H1 (cell line): ENCODE data around the gene SEMA3A. TPM values are rescaled to one million over a fixed set of nuclear protein-coding genes. Genes with fewer than 3 reads are reported as not detected.

Experiments used
- CTCF ChIA-PET: fragments of 300-600 bp; sonication (Branson Sonifier 250); formaldehyde crosslinking; loops from one replicate; lab custom pipeline; 2021; ENCODE audit not compliant: partially characterized antibody; lab: Charles Lee
- POLR2A ChIA-PET: fragments of 300-600 bp; sonication (Branson Sonifier 250); formaldehyde crosslinking; loops from one replicate; lab custom pipeline; 2021; ENCODE audit warnings: inconsistent platforms; ENCODE audit not compliant: partially characterized antibody; lab: Charles Lee
- DNase-seq, 2 experiments: peaks; one replicate each; pipeline versions ENCODE4 v3.0.0 to v3.0.0-alpha.2; 2010 to 2022; ENCODE audit warnings: low spot score in 2 of 2, low read depth in 1 of 2, mixed read lengths in 1 of 2
- FAIRE-seq: peaks from 2 replicates; lab custom pipeline; 2011; peaks lifted over from hg19 to GRCh38; lab: Jason Lieb, UNC
- H2AFZ ChIP-seq: 2 replicates; pipeline ENCODE4 v1.8.1; 2012; ENCODE audit warnings: low read length, inconsistent platforms
- H2AK5ac ChIP-seq: 2 replicates; pipeline ENCODE4 v1.6.1; 2013; ENCODE audit warnings: low read depth, low read length
- H2BK120ac ChIP-seq: replicated peaks from 2 replicates; pipeline ENCODE3; 2013; ENCODE audit warnings: low read depth, low read length, inconsistent platforms
- H2BK12ac ChIP-seq: 2 replicates; pipeline ENCODE4 v1.6.1; 2013; ENCODE audit warnings: low read depth, low read length
- H2BK15ac ChIP-seq: 2 replicates; pipeline ENCODE4 v1.6.1; 2013; ENCODE audit warnings: low read length
- H2BK20ac ChIP-seq: 2 replicates; pipeline ENCODE4 v1.6.1; 2013; ENCODE audit warnings: low read length
- H2BK5ac ChIP-seq: 2 replicates; pipeline ENCODE4 v1.6.1; 2013; ENCODE audit warnings: low read depth, low read length
- H3K14ac ChIP-seq: 2 replicates; pipeline ENCODE4 v1.6.1; 2013; ENCODE audit warnings: inconsistent platforms; ENCODE audit not compliant: insufficient read length
- H3K18ac ChIP-seq: 2 replicates; pipeline ENCODE4 v1.6.1; 2013; ENCODE audit warnings: low read length; ENCODE audit errors: extremely low read depth
- H3K23ac ChIP-seq: 2 replicates; pipeline ENCODE4 v1.6.1; 2013; ENCODE audit warnings: inconsistent platforms; ENCODE audit not compliant: insufficient read length
- H3K23me2 ChIP-seq: 2 replicates; pipeline ENCODE4 v1.6.1; 2013; ENCODE audit warnings: low read depth, low read length
- H3K27ac ChIP-seq: 2 replicates; pipeline ENCODE4 v1.6.1; 2011; ENCODE audit warnings: low read depth, low read length, inconsistent platforms
- H3K27me3 ChIP-seq, 4 experiments: replicated peaks in 1 of 4; 1 replicate in 1 of 4; 2 replicates in 3 of 4; pipeline versions ENCODE4 v1.6.1 to v1.8.1; 2011 to 2013; ENCODE audit warnings: low read length in 3 of 4, mild to moderate bottlenecking in 3 of 4, inconsistent platforms in 2 of 4, mixed read lengths in 2 of 4, moderate library complexity in 1 of 4; ENCODE audit not compliant: control insufficient read depth in 3 of 4, insufficient read depth in 3 of 4; ENCODE audit errors: extremely low read depth in 1 of 4
- H3K36me3 ChIP-seq, 4 experiments: 2 replicates each; pipeline versions ENCODE4 v1.6.1 to v1.8.1; 2011 to 2013; ENCODE audit warnings: mild to moderate bottlenecking in 4 of 4, low read length in 3 of 4, moderate library complexity in 2 of 4, control low read depth in 1 of 4, inconsistent platforms in 1 of 4; ENCODE audit not compliant: insufficient read depth in 4 of 4, control insufficient read depth in 2 of 4
- H3K4ac ChIP-seq: replicated peaks from 2 replicates; pipeline ENCODE3; 2013; ENCODE audit warnings: low read length, low read depth, mixed read lengths, inconsistent platforms; ENCODE audit not compliant: insufficient read length
- H3K4me1 ChIP-seq, 4 experiments: replicated peaks in 1 of 4; 1 replicate in 1 of 4; 2 replicates in 3 of 4; pipeline versions ENCODE4 v1.6.1 to v1.8.1; 2011 to 2013; ENCODE audit warnings: low read length in 3 of 4, inconsistent platforms in 2 of 4, mixed read lengths in 1 of 4; ENCODE audit not compliant: insufficient read depth in 4 of 4, control insufficient read depth in 3 of 4
- H3K4me2 ChIP-seq, 2 experiments: 2 replicates each; pipeline versions ENCODE4 v1.6.1 to v1.8.1; 2011 to 2013; ENCODE audit warnings: low read depth in 2 of 2, low read length in 2 of 2, control low read depth in 1 of 2, inconsistent platforms in 1 of 2, mild to moderate bottlenecking in 1 of 2; ENCODE audit not compliant: insufficient read depth in 1 of 2
- H3K4me3 ChIP-seq, 4 experiments: fragments of 200-600, 300-600 bp in 1 of 4; sonication (generic), shearing (Covaris generic), sonication (Bioruptor Twin) in 1 of 4; 2 replicates each; pipeline versions ENCODE4 v1.5.1 to v1.8.1; 2011 to 2016; ENCODE audit warnings: low read length in 4 of 4, low read depth in 3 of 4, control low read depth in 2 of 4, inconsistent platforms in 2 of 4, mild to moderate bottlenecking in 2 of 4, mixed read lengths in 1 of 4, moderate library complexity in 1 of 4; ENCODE audit not compliant: insufficient read depth in 2 of 4; ENCODE audit errors: extremely low read depth in 1 of 4
- H3K56ac ChIP-seq: replicated peaks from 2 replicates; pipeline ENCODE3; 2013; ENCODE audit warnings: low read depth, mild to moderate bottlenecking, mixed read lengths, low read length, inconsistent platforms; ENCODE audit not compliant: insufficient read length
- H3K79me1 ChIP-seq: 2 replicates; pipeline ENCODE4 v1.6.1; 2013; ENCODE audit warnings: low read depth, low read length, control low read depth
- H3K79me2 ChIP-seq, 2 experiments: 2 replicates each; pipeline versions ENCODE4 v1.6.1 to v1.8.1; 2012 to 2013; ENCODE audit warnings: low read length in 2 of 2, mild to moderate bottlenecking in 2 of 2, inconsistent platforms in 1 of 2; ENCODE audit not compliant: insufficient read depth in 2 of 2, control insufficient read depth in 1 of 2
- H3K9ac ChIP-seq, 4 experiments: replicated peaks in 1 of 4; 1 replicate in 1 of 4; 2 replicates in 3 of 4; pipeline versions ENCODE4 v1.6.1 to v1.8.1; 2011 to 2013; ENCODE audit warnings: low read depth in 3 of 4, low read length in 3 of 4, control low read depth in 2 of 4, mild to moderate bottlenecking in 2 of 4, moderate library complexity in 2 of 4, inconsistent platforms in 1 of 4; ENCODE audit errors: extremely low read depth in 1 of 4
- H3K9me3 ChIP-seq, 2 experiments: 2 replicates each; pipeline versions ENCODE4 v1.6.1 to v1.8.1; 2012 to 2013; ENCODE audit warnings: mild to moderate bottlenecking in 2 of 2, moderate library complexity in 2 of 2, control low read depth in 1 of 2, inconsistent platforms in 1 of 2, low read depth in 1 of 2, low read length in 1 of 2, mixed read lengths in 1 of 2; ENCODE audit not compliant: insufficient read depth in 2 of 2
- H4K20me1 ChIP-seq, 2 experiments: replicated peaks in 1 of 2; 2 replicates each; pipeline versions ENCODE3 to v1.8.1; 2011 to 2013; ENCODE audit warnings: inconsistent platforms in 2 of 2, low read length in 2 of 2, mild to moderate bottlenecking in 1 of 2; ENCODE audit not compliant: insufficient read depth in 2 of 2, control insufficient read depth in 1 of 2
- H4K5ac ChIP-seq: 2 replicates; pipeline ENCODE4 v1.6.1; 2013; ENCODE audit warnings: low read length, low read depth, mixed read lengths, inconsistent platforms; ENCODE audit not compliant: insufficient read length
- H4K8ac ChIP-seq: 2 replicates; pipeline ENCODE4 v1.8.0; 2013; ENCODE audit warnings: mild to moderate bottlenecking, moderate library complexity, low read length, inconsistent platforms; ENCODE audit not compliant: insufficient read depth; ENCODE audit errors: extremely low read depth
- H4K91ac ChIP-seq: replicated peaks from 2 replicates; pipeline ENCODE3; 2013; ENCODE audit warnings: low read length, mixed read lengths, inconsistent platforms; ENCODE audit not compliant: insufficient read length
- CHD2 ChIP-seq: IDR thresholded peaks from 2 replicates; pipeline ENCODE4 v1.6.1; 2012; ENCODE audit warnings: low read length, improper control_type of control experiment
- CREB1 ChIP-seq: IDR thresholded peaks from 2 replicates; pipeline ENCODE4 v1.6.1; 2012; ENCODE audit warnings: inconsistent platforms
- EZH2 ChIP-seq: fragments of 200-600 bp; sonication (generic); IDR thresholded peaks from 2 replicates; pipeline ENCODE4 v1.7.1; 2012; ENCODE audit warnings: low read depth, mild to moderate bottlenecking, moderate library complexity, low read length, inconsistent platforms; ENCODE audit not compliant: severe bottlenecking
- SRF ChIP-seq: IDR thresholded peaks from 2 replicates; pipeline ENCODE4 v1.6.1; 2011; ENCODE audit warnings: mild to moderate bottlenecking, low read depth, low read length, moderate library complexity
- TCF12 ChIP-seq: IDR thresholded peaks from 2 replicates; pipeline ENCODE4 v1.6.1; 2011; ENCODE audit warnings: low read depth, mild to moderate bottlenecking, low read length
- WGBS, 2 experiments: shearing (Covaris generic) in 1 of 2; methylation state at CpG; one replicate each; pipeline versions ENCODE4 v1.1.6 to v1.1.7; 2013 to 2015; ENCODE audit warnings: low lambda C conversion rate in 2 of 2, mixed read lengths in 2 of 2, inconsistent platforms in 1 of 2, low coverage in 1 of 2, missing lambda C conversion rate in 1 of 2; ENCODE audit not compliant: insufficient replicate concordance in 2 of 2, insufficient coverage in 1 of 2, insufficient read length in 1 of 2; ENCODE audit errors: extremely low coverage in 1 of 2, missing lambda C conversion rate in 1 of 2; 5-methylcytosine and 5-hydroxymethylcytosine counted together
- polyA plus RNA-seq, 7 experiments: library from polyadenylated mRNA; depleted of rRNA in 3 of 7; stranded (reverse) in 5 of 7; unstranded in 2 of 7; fragments of >200 nt in 5 of 7; fragments of 200-250 nt in 2 of 7; gene quantifications; 1 replicate in 5 of 7; 2 replicates in 1 of 7; 4 replicates in 1 of 7; pipeline versions ENCODE4 v1.2.1 to v1.2.3, GENCODE V29; 2011 to 2013; ENCODE audit warnings: missing spikeins in 2 of 7, mixed read lengths in 2 of 7
- total RNA-seq: library from RNA; stranded (reverse); fragmentation: NEBNext Ultra II Directional; extraction: Animal tissue kit (Norgen Biotek cat#: 25700); gene quantifications from 2 replicates; pipeline ENCODE4 v1.2.1, GENCODE V29; 2021

Gene SEMA3A
- total and polyA plus RNA-seq, 2 of the 8 experiments (the other 6 are each of a cell fraction or from before 2014, with no cell fraction given) = 8.1 to 45.9 TPM

DNA sequence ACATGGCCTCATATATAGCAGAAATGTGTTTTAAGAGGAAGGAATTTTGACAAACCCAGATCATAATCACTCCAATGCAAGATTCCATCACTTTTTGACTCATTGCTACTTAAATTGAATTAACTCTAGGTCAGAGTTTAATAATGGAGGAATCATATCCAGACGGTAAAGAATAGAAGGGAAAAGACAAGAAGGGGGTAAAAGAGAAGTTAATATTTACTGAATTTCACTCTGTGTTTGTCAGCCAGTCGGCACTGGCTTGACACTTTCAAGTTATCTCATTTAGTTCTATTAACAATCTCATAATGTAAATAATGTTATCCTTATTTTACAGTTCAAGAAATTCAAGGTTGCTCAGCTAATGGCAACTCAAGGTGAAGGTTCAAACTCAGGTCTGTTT, 147.5 kb downstream of the SEMA3A start:
- no peak for FAIRE-seq

More for the DNA sequence above, 147.5 kb downstream of the SEMA3A start:
- H3K4me1 ChIP-seq = peaks cover 0 to 2% (median 0%) of the 10 kb centered on the region in 4 experiments; a peak in 1 of 7 replicates
- no peaks in the 10 kb centered on the region for H3K23me2 ChIP-seq
- no peak overlapping the region for H2BK5ac ChIP-seq
- H3K27ac ChIP-seq = no peak overlapping the region
- H2BK120ac ChIP-seq = no peak overlapping the region
- H3K79me2 ChIP-seq = no peaks in the 10 kb centered on the region
- H4K20me1 ChIP-seq = no peaks in the 10 kb centered on the region
- no peak overlapping the region for H2BK12ac ChIP-seq
- no peak overlapping the region for H3K18ac ChIP-seq
- H2AK5ac ChIP-seq = no peak overlapping the region
- H3K9ac ChIP-seq = no peak overlapping the region
- H3K4me3 ChIP-seq = no peak overlapping the region
- H3K4ac ChIP-seq = no peak overlapping the region
- H3K27me3 ChIP-seq = no peaks in the 10 kb centered on the region
- H3K23ac ChIP-seq = no peak overlapping the region
- no peaks in the 10 kb centered on the region for H3K9me3 ChIP-seq
- no peak overlapping the region for H2AFZ ChIP-seq
- H3K56ac ChIP-seq = no peak overlapping the region
- no peak overlapping the region for H3K4me2 ChIP-seq
- ChIA-PET POLR2A (no interaction called here), CTCF (no interaction called here)
- H4K91ac ChIP-seq = no peak overlapping the region
- 97% methylated on average over 2 of the region's 2 CpGs; no CpG with 5 or more reads in 1 of the 2 experiments for WGBS, 2 experiments
- H4K8ac ChIP-seq = no peak overlapping the region
- no peak overlapping the region for H3K14ac ChIP-seq
- TF ChIP-seq SRF (no peak), TCF12 (no peak), CHD2 (no peak), CREB1 (no peak), EZH2 (no peak)
- H2BK20ac ChIP-seq = no peak overlapping the region
- H3K79me1 ChIP-seq = no peaks in the 10 kb centered on the region
- H2BK15ac ChIP-seq = no peak overlapping the region
- H3K36me3 ChIP-seq = no peaks in the 10 kb centered on the region; a peak in 1 of 8 replicates
- H4K5ac ChIP-seq = no peak overlapping the region
- DNase-seq = no peak
